Parathyroid adenoma (tissue), 2 donors: ENCODE measurements around the gene CAMTA1.

Source experiments
- H2AFZ ChIP-seq: fragments of 300-600 bp; sonication (generic); one replicate; pipeline ENCODE4 v1.7.0; 2017; ENCODE audit warnings: antibody characterized with exemption, mild to moderate bottlenecking
- H3K27ac ChIP-seq: fragments of 300-600 bp; sonication (generic); one replicate; pipeline ENCODE4 v1.7.0; 2017
- H3K27me3 ChIP-seq: fragments of 300-600 bp; sonication (generic); one replicate; pipeline ENCODE4 v1.7.0; 2017; ENCODE audit warnings: low read length; ENCODE audit not compliant: control insufficient read depth, insufficient read depth
- H3K36me3 ChIP-seq: fragments of 300-600 bp; sonication (generic); one replicate; pipeline ENCODE4 v1.7.0; 2017; ENCODE audit warnings: low read length; ENCODE audit not compliant: control insufficient read depth, insufficient read depth
- H3K4me1 ChIP-seq: fragments of 300-600 bp; sonication (generic); one replicate; pipeline ENCODE4 v1.7.0; 2017; ENCODE audit warnings: control low read depth
- H3K4me2 ChIP-seq: fragments of 300-600 bp; sonication (generic); one replicate; pipeline ENCODE4 v1.7.0; 2017; ENCODE audit warnings: low read length
- H3K4me3 ChIP-seq: fragments of 300-600 bp; sonication (generic); one replicate; pipeline ENCODE4 v1.7.0; 2017; ENCODE audit warnings: low read depth, low read length
- H3K79me2 ChIP-seq: fragments of 300-600 bp; sonication (generic); one replicate; pipeline ENCODE4 v1.7.0; 2017; ENCODE audit warnings: control low read depth
- H3K9ac ChIP-seq: fragments of 300-600 bp; sonication (generic); one replicate; pipeline ENCODE4 v1.7.0; 2017; ENCODE audit warnings: mild to moderate bottlenecking
- H3K9me3 ChIP-seq: fragments of 300-600 bp; sonication (generic); one replicate; pipeline ENCODE4 v1.7.0; 2017; ENCODE audit warnings: low read length; ENCODE audit not compliant: control insufficient read depth
- CTCF ChIP-seq: fragments of 300-600 bp; sonication (generic); IDR thresholded peaks from one replicate; pipeline ENCODE4 v1.7.0; 2017; ENCODE audit warnings: antibody characterized with exemption, mild to moderate bottlenecking
- donor health status: primary hyperparathyroidism.

Gene CAMTA1

GRCh38 chr1:7543718-7544090 lies 758.5 kb downstream of the CAMTA1 start:
- H3K4me2 ChIP-seq = no peak overlapping the region
- TF ChIP-seq CTCF = no peak
- no peaks in the 10 kb centered on the region for H3K4me1 ChIP-seq
- peak overlapping the region; percentile 39 for H3K27ac ChIP-seq
- no peaks in the 10 kb centered on the region for H3K27me3 ChIP-seq
- no peaks in the 10 kb centered on the region for H3K79me2 ChIP-seq
- H3K9me3 ChIP-seq = no peaks in the 10 kb centered on the region
- H3K36me3 ChIP-seq = no peaks in the 10 kb centered on the region
- no peak overlapping the region for H3K4me3 ChIP-seq
- H3K9ac ChIP-seq = no peak overlapping the region
- H2AFZ ChIP-seq = no peak overlapping the region

- no peaks in the 10 kb centered on the region for H3K9me3 ChIP-seq
- H3K27ac ChIP-seq = no peak overlapping the region
- no peak overlapping the region for H3K4me3 ChIP-seq
- H3K27me3 ChIP-seq = no peaks in the 10 kb centered on the region
- no peak overlapping the region for H3K4me2 ChIP-seq
- TF ChIP-seq CTCF = no peak
- H3K9ac ChIP-seq = no peak overlapping the region
- H2AFZ ChIP-seq = no peak overlapping the region
- no peaks in the 10 kb centered on the region for H3K36me3 ChIP-seq
- no peaks in the 10 kb centered on the region for H3K4me1 ChIP-seq
- H3K79me2 ChIP-seq = no peaks in the 10 kb centered on the region
These were observed 764.3 kb downstream of the CAMTA1 start for GRCh38 chr1:7549277-7550161.

- Histone ChIP-seq H3K27me3 (no peaks in the 10 kb centered on the region), H3K9me3 (no peaks in the 10 kb centered on the region), H2AFZ (no peak overlapping the region), H3K4me2 (no peak overlapping the region), H3K79me2 (no peaks in the 10 kb centered on the region), H3K9ac (no peak overlapping the region), H3K27ac (no peak overlapping the region), H3K4me3 (no peak overlapping the region), H3K36me3 (no peaks in the 10 kb centered on the region), H3K4me1 (no peaks in the 10 kb centered on the region)
- no peak for TF ChIP-seq CTCF
These were observed 765.1 kb downstream of the CAMTA1 start for GRCh38 chr1:7550261-7550865.

- Histone ChIP-seq H3K27me3 (no peaks in the 10 kb centered on the region), H2AFZ (no peak overlapping the region), H3K9me3 (no peaks in the 10 kb centered on the region), H3K27ac (no peak overlapping the region), H3K4me2 (no peak overlapping the region), H3K4me1 (no peaks in the 10 kb centered on the region), H3K9ac (no peak overlapping the region), H3K4me3 (no peak overlapping the region), H3K36me3 (no peaks in the 10 kb centered on the region), H3K79me2 (no peaks in the 10 kb centered on the region)
- TF ChIP-seq CTCF = no peak
These were observed 765.7 kb downstream of the CAMTA1 start for GRCh38 chr1:7550981-7551380.
